NOMO-1 treated with dmso at 0.1 percent for 144 hours (cell line): ENCODE results near the gene SLC9A4.
"Not testable (repeated sequence)": the region's sequence is repeated elsewhere in the genome, so short reads cannot be mapped to it uniquely, and the experiment has no call there.

Experiments
- DNase-seq: peaks from one replicate; lab custom pipeline; 2025; ENCODE audit not compliant: unreplicated experiment; lab: John Stamatoyannopoulos, UW

The SLC9A4 gene

GRCh38 chr2:102544182-102544581 is 71.2 kb downstream of the SLC9A4 start:
- no peak for DNase-seq

- no peak for DNase-seq
Observed at GRCh38 chr2:102547462-102547861, 74.4 kb downstream of the SLC9A4 start.

- DNase-seq = no peak
Observed at GRCh38 chr2:102549027-102549426, 76.0 kb downstream of the SLC9A4 start.

- no peak for DNase-seq
Observed at GRCh38 chr2:102550151-102550550, 77.1 kb downstream of the SLC9A4 start.

GRCh38 chr2:102551329-102552096 is 78.5 kb downstream of the SLC9A4 start:
- no peak for DNase-seq

- DNase-seq = no peak
Observed at GRCh38 chr2:102553601-102554000, 80.6 kb downstream of the SLC9A4 start.

GRCh38 chr2:102558463-102558862 is 85.4 kb downstream of the SLC9A4 start:
- DNase-seq = no peak

GRCh38 chr2:102562542-102562941 is 89.5 kb downstream of the SLC9A4 start:
- DNase-seq = not testable (repeated sequence)

- DNase-seq = no peak
Observed at GRCh38 chr2:102575888-102576287, 102.9 kb downstream of the SLC9A4 start.

- no peak for DNase-seq
Observed at GRCh38 chr2:102578376-102578775, 105.3 kb downstream of the SLC9A4 start.

GRCh38 chr2:102581911-102582310 is 108.9 kb downstream of the SLC9A4 start:
- peak; percentile 43 for DNase-seq

- DNase-seq = no peak
Observed at GRCh38 chr2:102582845-102583244, 109.8 kb downstream of the SLC9A4 start.
